Smooth muscle cell of the brain vasculature (primary cell): ENCODE data around the gene TAF4B.
"Not testable (repeated sequence)": the region's sequence is repeated elsewhere in the genome, so short reads cannot be mapped to it uniquely, and the experiment has no call there.

Experiments used
- DNase-seq: peaks from one replicate; pipeline ENCODE4 v3.0.0-alpha.2; 2012; ENCODE audit warnings: low read depth, low spot score

TAF4B gene

DNA sequence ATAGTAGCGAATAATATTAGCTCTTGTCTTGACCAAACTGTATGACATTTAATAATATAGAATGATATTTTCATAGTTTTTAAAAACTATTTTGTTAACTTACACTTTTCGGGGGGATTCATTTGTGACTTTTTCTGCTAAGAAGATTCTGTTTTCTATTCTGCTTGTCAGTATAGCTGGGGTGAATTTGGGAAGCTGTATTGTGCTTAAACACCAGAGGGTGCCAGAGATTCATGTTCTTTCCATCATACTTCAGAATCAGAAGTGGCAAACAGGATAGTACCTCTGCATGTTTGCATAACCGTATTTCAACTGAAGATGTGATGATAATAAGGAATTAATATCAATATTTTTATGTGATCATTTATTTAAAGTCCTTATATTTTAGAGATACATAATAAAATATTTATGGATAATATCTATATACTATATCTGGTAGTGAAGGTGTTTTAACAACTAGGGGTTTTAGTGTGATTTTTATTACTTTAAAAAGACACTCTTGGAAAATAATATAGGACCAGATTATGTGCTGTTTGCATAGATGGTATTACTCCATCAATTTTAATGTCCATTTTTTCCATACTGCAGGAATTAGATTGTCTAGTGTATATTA lies 81.0 kb downstream of the TAF4B start:
- DNase-seq: peak; percentile 24

DNA sequence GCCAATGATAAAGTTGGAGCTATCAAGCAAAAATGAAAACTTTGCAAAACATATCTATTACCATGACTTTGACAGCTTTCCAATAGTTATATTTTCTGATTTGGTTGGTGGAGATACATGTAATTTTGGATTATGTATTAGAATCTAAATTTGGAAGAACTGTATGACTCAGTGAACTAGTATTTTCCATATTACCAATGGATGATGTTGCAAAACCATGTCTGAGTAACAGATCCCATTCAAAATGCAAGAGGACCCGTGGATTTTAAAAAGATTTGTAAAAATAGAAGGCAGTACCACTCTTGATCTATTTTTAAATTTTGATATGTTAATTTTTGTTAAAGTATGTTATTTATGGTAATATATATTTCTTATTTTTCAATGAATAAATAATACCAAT lies 83.0 kb downstream of the TAF4B start:
- DNase-seq: no peak

DNA sequence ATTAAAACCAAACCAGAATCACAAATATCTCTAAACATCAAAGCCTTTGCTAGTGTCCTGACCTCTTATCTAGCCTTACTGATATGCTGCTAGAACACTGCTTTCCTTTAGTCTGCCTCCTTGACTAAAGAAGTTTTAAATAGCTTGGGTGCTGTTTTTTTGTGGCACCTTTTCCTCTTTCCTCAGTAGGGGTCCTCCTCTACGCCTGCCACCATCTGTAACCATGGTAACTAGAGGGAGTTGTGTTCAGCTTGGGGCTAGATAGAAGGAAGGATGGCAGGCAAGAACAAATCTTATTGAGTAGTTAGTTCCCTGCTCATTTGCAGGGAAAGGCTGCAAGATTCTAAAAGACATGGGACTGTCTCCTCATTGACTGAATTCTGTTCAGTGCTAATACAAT lies 86.0 kb downstream of the TAF4B start:
- DNase-seq: no peak

DNA sequence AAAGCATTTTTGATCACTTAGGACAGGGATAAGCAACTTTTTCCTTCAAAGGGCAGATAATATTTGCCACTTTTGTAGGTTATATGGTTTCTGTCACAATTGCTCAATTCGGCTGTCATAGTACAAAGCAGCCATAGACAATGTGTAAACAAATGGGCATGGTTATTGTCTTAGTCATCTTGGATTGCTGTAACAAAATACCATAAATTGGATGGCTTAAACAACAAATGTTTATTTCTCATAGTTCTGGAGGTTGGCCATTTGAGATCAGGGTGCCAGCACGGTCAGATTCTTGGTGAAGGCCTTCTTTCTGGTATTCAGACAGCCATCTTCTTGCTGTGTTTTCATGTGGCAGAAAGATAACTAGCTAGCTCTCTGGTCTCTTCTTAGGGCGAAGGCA lies 91.2 kb downstream of the TAF4B start:
- no peak for DNase-seq

DNA sequence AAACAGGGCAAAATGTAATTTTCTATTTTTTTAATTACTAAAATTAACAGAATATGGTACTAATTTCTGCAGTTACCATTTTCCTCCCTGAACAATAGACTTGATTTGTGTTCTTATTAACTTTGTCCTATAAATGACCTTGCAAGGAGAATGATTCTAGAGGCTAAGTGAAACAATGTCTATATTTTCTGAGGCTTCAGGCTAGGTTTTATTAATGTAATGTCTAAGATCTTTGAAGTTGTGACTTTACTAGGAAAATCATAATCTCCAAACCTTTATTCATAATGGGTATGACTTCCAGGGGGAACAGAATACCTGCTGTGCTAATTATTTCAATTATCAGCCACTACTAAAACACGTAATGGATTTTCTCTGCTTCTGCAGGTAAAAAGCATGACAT lies 94.4 kb downstream of the TAF4B start:
- DNase-seq: no peak

DNA sequence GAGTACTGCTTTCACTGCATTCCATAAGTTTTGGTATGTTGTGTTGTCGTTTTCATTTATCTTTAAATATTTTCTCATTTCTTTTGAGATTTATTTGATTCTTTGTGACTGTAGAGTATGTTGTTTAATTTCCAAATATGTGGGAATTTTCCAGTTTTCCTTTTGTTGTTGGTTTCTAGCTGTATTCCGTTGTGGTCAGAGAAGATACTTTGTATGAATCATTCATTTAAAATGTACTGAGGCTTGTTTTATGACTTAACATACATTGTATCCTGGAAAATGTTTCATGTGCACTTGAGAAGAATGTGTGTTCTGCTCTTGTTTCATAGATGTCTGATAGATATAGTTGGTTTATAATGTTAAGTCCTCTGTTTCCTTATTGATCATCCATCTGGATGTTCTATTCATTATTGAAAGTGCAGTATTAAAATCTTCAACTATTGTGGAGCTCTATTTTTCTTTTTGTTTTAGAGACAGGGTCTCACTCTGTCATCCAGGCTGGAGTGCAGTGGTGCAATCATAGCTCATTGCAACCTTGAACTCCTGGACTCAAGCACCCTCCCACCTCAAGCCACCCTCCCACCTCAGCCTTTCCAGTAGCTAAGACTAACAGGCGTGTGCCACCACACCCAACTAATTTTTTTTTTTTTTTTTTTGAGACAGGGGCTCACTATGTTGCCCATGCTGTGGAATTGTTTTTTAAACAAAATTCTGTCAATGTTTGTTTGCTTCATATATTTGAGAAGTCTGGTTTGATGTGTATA lies 96.8 kb downstream of the TAF4B start:
- DNase-seq: no peak

DNA sequence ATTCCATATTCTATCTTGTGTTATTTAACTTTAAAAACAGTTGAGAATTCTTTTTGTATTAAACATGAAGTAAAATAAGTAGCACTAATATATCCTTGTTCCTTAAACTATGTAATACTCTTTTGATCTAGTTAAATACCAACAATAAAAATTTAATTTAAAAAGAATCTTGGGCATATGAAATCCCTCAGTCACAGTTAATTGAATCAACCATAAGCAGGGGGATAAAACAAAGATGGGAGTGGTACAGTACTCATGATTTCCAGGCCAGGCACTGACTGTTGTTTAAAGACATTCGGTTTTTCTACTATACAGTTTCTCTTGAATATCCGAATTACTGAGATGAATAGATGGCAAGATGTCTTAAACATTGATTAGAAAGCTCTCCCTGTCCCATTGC lies 99.5 kb downstream of the TAF4B start:
- DNase-seq: no peak

DNA sequence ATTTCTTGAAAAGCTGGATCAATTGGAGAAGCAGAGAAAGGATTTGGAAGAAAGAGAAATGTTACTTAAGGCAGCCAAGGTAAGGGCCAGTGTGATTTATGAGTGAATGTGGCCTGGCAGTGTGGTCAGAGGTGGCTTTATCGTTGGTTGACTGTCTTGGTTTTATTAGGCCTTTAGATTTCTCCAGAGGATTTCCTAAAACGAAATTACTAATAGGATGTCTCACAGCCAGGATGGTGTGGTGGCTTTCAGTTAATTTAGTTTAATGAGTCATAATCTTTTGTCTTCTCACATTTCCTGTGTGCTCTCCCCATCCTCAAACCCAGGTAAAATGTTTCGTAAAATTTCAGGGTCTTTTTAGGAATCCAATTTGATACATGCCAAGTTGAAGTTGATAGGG lies 100.8 kb downstream of the TAF4B start:
- no peak for DNase-seq

DNA sequence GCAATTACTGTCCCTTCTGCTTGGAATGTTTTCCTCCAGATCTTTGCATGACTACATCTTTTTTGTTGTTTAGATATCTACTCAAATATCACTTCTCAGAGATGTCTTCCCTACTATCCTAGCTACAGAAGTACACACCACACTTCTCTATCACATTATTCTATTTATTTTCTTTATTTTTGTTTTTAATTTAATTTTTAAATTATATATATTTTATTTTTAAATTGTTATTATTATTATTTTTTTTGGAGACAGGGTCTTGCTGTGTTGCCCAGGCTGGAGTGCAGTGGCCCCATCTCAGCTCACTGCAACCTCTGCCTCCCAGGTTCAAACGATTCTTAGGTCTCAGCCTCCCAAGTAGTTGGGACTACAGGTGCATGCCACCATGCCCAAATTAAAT lies 106.7 kb downstream of the TAF4B start:
- DNase-seq: no peak

DNA sequence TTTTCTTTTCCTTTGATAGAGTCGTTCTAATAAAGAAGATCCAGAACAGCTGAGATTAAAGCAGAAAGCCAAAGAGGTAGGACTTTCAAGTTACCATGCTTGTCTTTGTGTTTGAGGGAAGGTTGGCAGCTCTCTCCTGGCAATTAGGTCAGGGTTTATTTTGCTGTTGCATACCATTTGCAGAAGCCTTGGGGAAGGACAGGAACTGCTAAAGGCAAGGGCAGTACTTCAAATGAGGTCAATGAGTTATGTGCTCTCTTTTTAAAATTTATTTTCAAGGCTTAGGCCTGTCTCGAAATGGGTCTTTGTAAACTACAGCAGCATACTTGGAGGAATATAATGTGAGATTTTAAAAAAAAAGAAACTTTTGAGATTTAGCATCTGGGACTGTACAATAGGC lies 108.9 kb downstream of the TAF4B start:
- no peak for DNase-seq

- no peak for DNase-seq
Observed at GRCh38 chr18:26335571-26336487, 109.6 kb downstream of the TAF4B start.

- DNase-seq: no peak
Observed at GRCh38 chr18:26336572-26336971, 110.3 kb downstream of the TAF4B start.

- DNase-seq: no peak
Observed at GRCh38 chr18:26342646-26343045, 116.4 kb downstream of the TAF4B start.

GRCh38 chr18:26350961-26351360 lies 124.7 kb downstream of the TAF4B start:
- no peak for DNase-seq

DNA sequence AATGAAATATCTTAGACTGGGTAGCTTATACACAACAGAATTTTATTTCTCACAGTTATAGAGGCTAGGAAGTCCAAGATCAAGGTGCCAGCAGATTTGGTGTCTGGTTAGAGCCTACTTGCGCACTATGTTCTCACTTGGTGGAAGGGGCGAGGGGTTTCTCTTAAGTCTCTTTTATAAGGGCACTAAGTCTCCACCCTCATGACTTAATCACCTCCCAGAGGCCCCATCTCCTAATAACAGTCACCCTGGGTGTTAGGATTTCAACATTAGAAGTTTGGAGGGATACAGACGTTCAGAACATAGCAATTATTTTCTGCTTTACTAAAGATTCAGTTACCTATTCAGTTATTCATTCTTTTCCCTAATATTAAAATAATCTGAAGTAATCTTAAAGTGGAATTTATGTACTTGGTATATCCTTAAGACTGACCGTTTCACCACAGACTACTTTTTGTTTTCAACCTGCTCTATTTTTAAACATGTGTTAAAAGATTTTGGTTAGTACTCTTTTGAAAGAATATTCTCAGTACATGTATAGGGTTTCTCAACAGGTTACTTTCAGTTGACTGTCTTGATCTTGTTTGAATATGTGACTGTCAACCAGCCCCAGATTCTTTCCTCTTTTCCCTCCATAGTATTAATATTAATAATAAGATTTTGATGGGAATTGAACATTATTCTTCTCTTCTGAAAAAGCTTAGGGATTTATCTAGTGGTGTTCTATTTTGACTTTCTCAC lies 130.0 kb downstream of the TAF4B start:
- no peak for DNase-seq

DNA sequence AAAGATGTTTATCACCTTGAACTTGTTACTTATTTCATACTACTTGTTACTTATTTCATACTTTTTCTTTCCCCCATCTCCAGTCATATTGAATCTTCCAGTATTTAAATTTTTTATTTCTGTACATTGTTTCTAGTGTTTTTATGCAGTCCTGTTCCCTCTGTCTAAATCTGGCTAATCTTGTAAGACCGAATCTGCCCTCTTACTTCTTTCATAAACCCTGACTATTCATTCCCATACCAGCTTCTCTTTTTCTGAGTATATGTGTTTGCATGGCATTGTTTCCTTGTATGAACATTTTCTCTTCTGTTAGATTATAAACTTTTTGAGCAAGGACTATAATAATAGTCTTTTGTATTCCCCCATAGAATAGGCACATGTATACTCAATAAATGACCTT lies 131.7 kb downstream of the TAF4B start:
- DNase-seq: no peak

- no peak for DNase-seq
Observed at GRCh38 chr18:26362021-26362420, 135.8 kb downstream of the TAF4B start.

DNA sequence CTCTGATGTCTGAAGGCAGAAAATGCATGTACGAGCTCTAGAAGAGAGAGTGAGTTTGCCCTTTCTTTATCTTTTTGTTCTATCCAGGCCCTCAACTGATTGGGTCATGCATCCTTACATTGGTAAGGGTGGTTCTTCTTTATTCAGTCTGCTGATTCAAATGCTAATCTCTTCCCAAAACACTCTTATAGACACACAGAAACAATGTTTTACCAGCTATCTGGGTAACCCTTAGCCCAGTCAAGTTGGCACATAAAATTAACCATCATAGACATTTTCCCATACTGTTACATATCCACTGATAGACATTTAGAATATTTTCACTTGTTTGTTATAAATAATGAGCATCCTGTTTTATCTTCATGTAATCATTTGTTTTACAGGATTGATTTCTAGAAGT lies 141.2 kb downstream of the TAF4B start:
- DNase-seq: no peak

GRCh38 chr18:26370037-26370436 lies 143.8 kb downstream of the TAF4B start:
- no peak for DNase-seq

DNA sequence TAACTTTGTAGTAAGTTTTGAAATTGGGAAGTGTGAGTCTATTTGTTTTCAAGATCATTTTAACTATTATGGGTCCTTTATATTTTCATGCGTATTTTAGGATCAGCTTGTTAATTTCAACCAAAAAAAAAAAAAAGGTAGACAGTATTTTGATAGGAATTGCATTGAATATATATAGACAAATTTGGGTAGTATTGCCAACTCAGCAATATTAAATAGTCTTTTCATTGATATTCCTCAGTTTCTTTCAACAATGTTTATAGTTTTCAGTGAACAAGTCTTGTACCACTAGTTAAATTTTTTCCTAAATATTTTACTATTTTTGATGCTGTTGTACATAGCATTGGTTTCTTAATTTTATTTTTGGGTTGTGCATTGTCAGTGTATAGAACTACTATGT lies 149.9 kb downstream of the TAF4B start:
- no peak for DNase-seq

DNA sequence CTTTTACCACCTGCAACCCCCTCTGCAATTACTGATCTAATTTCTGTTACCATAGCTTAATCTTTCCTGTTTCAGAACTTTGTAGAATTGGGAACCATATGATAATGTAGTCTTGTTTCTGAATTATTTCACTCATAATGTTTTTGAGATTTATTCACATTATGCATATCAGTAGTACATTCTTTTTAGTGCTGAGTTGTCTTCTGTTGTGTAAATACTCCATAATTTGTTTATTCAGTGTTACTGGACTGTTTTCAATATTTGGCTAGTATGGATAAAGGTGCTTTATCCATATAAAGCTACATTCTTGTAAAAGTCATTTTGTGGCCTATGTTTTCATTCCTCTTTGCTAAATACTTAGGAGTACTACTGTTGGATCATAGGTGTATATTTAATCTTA lies 152.5 kb downstream of the TAF4B start:
- DNase-seq: no peak

GRCh38 chr18:26381555-26381954 lies 155.3 kb downstream of the TAF4B start:
- DNase-seq: not testable (repeated sequence)
